Left ventricle myocardium inferior (tissue), 1 donor: Measurements from ENCODE around the gene ARHGAP42. TPM values are rescaled to one million over a fixed set of nuclear protein-coding genes. Genes with fewer than 3 reads are reported as not detected.

Experiments used
- DNase-seq: peaks from one replicate; pipeline ENCODE4 v3.0.0-alpha.2; 2020
- H3K27ac ChIP-seq: fragments of 200-600 bp; replicated peaks from 2 replicates; pipeline ENCODE4 v1.8.0; 2021
- H3K27me3 ChIP-seq: fragments of 200-600 bp; 2 replicates; pipeline ENCODE4 v1.8.0; 2021; ENCODE audit warnings: low read depth
- H3K36me3 ChIP-seq: fragments of 200-600 bp; 2 replicates; pipeline ENCODE4 v1.8.0; 2021
- H3K4me1 ChIP-seq: fragments of 200-600 bp; 2 replicates; pipeline ENCODE4 v1.8.0; 2021
- H3K4me3 ChIP-seq: fragments of 200-600 bp; 2 replicates; pipeline ENCODE4 v1.8.0; 2021; ENCODE audit warnings: mild to moderate bottlenecking, moderate library complexity
- H3K9me3 ChIP-seq: fragments of 200-600 bp; replicated peaks from 2 replicates; pipeline ENCODE4 v1.8.0; 2021
- intact Hi-C: fragments of 100-400 bp; cut with micrococcal nuclease; formaldehyde crosslinking; loops from one replicate; pipeline ENCODE4 v1.11.0; 2022
- total RNA-seq: library from RNA; stranded (reverse); fragmentation: NEBNext Ultra II Directional; extraction: Animal tissue kit (Norgen Biotek cat#: 25700); gene quantifications from one replicate; pipeline ENCODE4 v1.2.1, GENCODE V29; 2021
- TF ChIP-seq, protein P1 (sequence below): fragments of 200-600 bp; IDR thresholded peaks from 2 replicates; pipeline ENCODE4 v1.8.0; 2021; ENCODE audit warnings: antibody characterized with exemption, mild to moderate bottlenecking, borderline replicate concordance
- donor health status: DM: no; HTN: yes; CAD: no; lungs with severe emphysema.

ARHGAP42 gene
- total RNA-seq, 1 donor from 2014 or later, result 11.1 TPM

DNA sequence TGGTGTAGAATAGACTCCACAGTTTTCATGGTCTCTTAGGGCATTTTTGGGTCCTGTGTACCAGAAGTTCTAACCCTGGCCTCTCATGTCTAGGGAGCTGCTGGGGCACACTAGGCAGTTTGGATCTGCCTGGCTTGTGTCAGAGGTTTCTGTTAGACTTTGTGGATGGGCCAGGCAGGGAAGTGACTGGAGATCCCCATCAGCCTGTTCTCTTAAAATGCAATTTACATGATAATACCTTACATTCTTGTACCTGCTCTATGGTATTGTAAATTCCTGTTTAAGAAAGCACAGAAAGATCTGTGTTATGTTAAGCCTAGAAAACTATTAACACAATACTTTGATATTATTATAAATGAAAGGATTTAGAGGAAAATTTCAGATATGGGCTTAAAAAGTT, 104.0 kb downstream of the ARHGAP42 start:
- H3K27ac ChIP-seq, result peak overlapping the region; percentile 13
- TF ChIP-seq, protein P1, sequence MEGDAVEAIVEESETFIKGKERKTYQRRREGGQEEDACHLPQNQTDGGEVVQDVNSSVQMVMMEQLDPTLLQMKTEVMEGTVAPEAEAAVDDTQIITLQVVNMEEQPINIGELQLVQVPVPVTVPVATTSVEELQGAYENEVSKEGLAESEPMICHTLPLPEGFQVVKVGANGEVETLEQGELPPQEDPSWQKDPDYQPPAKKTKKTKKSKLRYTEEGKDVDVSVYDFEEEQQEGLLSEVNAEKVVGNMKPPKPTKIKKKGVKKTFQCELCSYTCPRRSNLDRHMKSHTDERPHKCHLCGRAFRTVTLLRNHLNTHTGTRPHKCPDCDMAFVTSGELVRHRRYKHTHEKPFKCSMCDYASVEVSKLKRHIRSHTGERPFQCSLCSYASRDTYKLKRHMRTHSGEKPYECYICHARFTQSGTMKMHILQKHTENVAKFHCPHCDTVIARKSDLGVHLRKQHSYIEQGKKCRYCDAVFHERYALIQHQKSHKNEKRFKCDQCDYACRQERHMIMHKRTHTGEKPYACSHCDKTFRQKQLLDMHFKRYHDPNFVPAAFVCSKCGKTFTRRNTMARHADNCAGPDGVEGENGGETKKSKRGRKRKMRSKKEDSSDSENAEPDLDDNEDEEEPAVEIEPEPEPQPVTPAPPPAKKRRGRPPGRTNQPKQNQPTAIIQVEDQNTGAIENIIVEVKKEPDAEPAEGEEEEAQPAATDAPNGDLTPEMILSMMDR, result no peak
- H3K4me3 ChIP-seq, result no peak overlapping the region
- DNase-seq, result no peak
- intact Hi-C loops, result no loop called here
- no peaks in the 10 kb centered on the region for H3K27me3 ChIP-seq
- H3K4me1 ChIP-seq, result peaks cover 41% of the 10 kb centered on the region
- no peaks in the 10 kb centered on the region for H3K36me3 ChIP-seq
- no peaks in the 10 kb centered on the region for H3K9me3 ChIP-seq

DNA sequence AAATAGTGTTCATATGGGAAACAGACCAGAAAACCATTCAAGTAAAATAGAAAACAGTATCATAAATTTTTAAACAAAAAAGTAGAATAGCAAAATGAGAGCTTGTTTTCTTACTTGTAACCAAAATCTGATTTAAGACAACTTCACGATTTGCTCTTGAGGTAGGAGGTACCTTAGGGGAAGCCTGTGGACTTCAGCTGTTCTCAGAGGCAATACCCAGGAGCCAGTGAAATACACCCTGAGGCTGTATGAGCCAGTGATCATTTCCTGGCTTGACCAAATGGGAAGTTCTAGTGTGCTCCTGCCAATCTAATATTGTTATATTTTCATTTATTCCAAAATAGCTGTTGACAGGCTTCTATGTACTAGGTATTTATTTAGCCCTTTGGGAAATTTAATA, 104.8 kb downstream of the ARHGAP42 start:
- Histone ChIP-seq H3K9me3 (no peaks in the 10 kb centered on the region), H3K36me3 (no peaks in the 10 kb centered on the region), H3K4me3 (no peak overlapping the region), H3K27ac (peak overlapping the region; percentile 13), H3K27me3 (no peaks in the 10 kb centered on the region), H3K4me1 (peaks cover 38% of the 10 kb centered on the region)
- TF ChIP-seq, protein P1, result no peak
- no peak for DNase-seq
- intact Hi-C loops, result no loop called here

DNA sequence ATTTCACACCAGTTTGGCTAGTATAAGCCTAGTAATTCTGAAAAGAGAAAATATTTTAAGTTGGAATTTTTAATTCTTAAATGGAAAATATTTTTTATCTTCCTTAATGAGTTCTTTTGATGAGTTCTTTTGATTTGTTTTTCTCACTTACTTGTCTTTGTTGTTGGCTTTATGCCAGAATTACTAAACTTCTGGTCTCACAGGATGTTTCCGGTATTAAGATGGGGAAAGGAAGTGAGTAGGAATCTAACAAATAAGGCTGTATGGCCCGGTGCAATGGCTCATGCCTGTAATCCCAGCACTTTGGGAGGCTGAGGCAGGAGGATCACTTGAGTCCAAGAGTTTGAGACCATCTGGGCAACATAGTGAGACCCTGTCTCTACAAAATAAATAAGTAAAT, 106.4 kb downstream of the ARHGAP42 start:
- TF ChIP-seq, protein P1, result no peak
- no peak for DNase-seq
- Histone ChIP-seq H3K9me3 (no peaks in the 10 kb centered on the region), H3K4me3 (no peak overlapping the region), H3K27me3 (no peaks in the 10 kb centered on the region), H3K4me1 (peaks cover 38% of the 10 kb centered on the region), H3K36me3 (no peaks in the 10 kb centered on the region), H3K27ac (no peak overlapping the region)
- intact Hi-C loops, result no loop called here

DNA sequence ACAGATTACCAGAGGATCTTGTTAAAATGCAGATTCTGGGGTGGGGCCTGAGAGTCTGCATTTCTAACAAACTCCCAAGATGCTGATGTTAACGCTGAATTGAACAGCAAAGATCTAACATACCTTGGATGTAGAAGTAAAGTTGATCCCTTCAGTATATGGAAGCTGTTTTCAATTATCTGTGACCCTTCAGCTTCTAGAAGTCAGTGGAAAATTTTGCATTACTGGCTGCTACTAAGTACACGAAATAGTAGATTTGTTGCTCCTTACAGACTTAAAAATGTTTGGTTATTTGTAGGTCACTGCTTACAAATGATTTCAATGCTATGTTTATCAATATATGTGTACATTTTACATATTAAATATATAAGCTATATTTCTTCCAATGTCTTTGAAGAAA, 107.4 kb downstream of the ARHGAP42 start:
- DNase-seq, result no peak
- TF ChIP-seq, protein P1, result no peak
- peaks cover 32% of the 10 kb centered on the region for H3K4me1 ChIP-seq
- no peaks in the 10 kb centered on the region for H3K36me3 ChIP-seq
- intact Hi-C loops, result no loop called here
- H3K9me3 ChIP-seq, result no peaks in the 10 kb centered on the region
- H3K4me3 ChIP-seq, result no peak overlapping the region
- no peak overlapping the region for H3K27ac ChIP-seq
- no peaks in the 10 kb centered on the region for H3K27me3 ChIP-seq

DNA sequence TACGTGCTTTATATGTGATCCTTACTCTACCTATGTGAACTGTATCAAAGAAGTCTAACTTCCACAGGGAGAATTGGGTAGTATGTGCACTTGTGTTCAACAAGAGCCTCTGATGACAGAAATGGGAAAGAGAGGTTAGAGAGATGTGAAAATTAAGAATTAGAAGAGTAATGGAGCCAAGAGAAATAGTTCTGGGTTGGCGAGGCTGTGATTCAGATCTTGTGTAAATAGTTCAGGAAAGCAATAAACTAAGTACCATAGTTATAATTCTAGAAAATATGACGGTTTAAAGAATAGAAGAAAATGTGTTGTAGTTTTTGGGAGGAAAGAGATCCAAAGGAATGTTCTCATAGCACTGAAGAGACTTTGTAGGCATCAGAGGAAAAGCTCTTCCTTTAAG, 112.4 kb downstream of the ARHGAP42 start:
- no peak for DNase-seq
- no peaks in the 10 kb centered on the region for H3K27me3 ChIP-seq
- H3K9me3 ChIP-seq, result no peaks in the 10 kb centered on the region
- H3K4me3 ChIP-seq, result no peak overlapping the region
- intact Hi-C loops, result no loop called here
- no peaks in the 10 kb centered on the region for H3K4me1 ChIP-seq
- no peak overlapping the region for H3K27ac ChIP-seq
- H3K36me3 ChIP-seq, result no peaks in the 10 kb centered on the region
- TF ChIP-seq, protein P1, result no peak

DNA sequence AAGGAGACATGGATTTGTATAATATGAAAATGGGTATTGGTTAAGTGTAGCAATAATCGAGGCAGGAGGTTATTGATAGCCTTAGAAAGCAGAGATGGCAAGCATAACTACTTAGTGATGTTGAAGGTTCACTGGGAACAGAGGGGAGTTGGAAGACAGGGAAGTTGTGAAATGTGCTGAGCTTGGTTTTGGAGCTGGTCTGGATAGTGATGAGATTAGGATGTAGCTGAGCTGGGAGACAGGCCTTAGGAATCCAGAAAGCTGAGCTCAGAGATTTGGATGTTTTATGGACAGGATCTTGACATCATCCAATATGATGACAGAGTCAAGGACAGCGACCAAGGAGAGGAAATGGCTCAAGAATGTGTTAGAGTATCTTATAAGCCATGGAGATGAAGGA, 113.1 kb downstream of the ARHGAP42 start:
- H3K27me3 ChIP-seq, result no peaks in the 10 kb centered on the region
- H3K36me3 ChIP-seq, result no peaks in the 10 kb centered on the region
- no peak overlapping the region for H3K4me3 ChIP-seq
- H3K27ac ChIP-seq, result no peak overlapping the region
- no peak for DNase-seq
- TF ChIP-seq, protein P1, result no peak
- H3K4me1 ChIP-seq, result no peaks in the 10 kb centered on the region
- intact Hi-C loops, result no loop called here
- no peaks in the 10 kb centered on the region for H3K9me3 ChIP-seq
